ENCODE results near the gene BTNL8.

DNA sequence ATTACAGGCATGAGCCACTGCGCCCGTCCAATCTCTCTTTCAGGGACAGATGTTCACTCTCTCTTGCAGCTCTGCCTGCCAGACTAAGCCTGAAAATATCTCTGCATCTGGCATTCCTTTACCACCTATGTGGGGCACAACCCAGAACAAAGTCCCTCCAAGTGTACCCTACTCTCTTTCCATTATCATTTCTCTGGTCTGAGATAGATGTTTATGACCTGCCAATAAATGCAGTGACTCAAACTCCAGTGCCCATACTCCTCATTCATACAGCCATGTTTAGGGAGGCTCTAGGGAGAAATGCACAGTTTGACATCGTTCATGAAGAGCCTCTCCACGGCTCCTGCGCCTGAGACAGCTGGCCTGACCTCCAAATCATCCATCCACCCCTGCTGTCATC, 89.6 kb downstream of the BTNL8 start, which contains the start of gene BTNL3:
- TF ChIP-seq, protein P1, sequence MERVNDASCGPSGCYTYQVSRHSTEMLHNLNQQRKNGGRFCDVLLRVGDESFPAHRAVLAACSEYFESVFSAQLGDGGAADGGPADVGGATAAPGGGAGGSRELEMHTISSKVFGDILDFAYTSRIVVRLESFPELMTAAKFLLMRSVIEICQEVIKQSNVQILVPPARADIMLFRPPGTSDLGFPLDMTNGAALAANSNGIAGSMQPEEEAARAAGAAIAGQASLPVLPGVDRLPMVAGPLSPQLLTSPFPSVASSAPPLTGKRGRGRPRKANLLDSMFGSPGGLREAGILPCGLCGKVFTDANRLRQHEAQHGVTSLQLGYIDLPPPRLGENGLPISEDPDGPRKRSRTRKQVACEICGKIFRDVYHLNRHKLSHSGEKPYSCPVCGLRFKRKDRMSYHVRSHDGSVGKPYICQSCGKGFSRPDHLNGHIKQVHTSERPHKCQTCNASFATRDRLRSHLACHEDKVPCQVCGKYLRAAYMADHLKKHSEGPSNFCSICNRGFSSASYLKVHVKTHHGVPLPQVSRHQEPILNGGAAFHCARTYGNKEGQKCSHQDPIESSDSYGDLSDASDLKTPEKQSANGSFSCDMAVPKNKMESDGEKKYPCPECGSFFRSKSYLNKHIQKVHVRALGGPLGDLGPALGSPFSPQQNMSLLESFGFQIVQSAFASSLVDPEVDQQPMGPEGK (CRISPR knock-in tag; IDR thresholded peaks at IDR 0.05; ENCODE audit: borderline replicate concordance): no peak
- TF ChIP-seq OSR1 (CRISPR knock-in tag; IDR thresholded peaks at IDR 0.05) (no peak), ZFP30 (CRISPR knock-in tag; IDR thresholded peaks at IDR 0.05) (no peak), RARB (CRISPR knock-in tag; IDR thresholded peaks at IDR 0.05) (no peak), PPARA (CRISPR knock-in tag; IDR thresholded peaks at IDR 0.05; ENCODE audit: borderline replicate concordance) (no peak), ZNF8 (CRISPR knock-in tag; IDR thresholded peaks at IDR 0.05) (no peak), ZNF565 (CRISPR knock-in tag; conservative IDR thresholded peaks at IDR 0.05; ENCODE audit: low read depth) (no peak)
- TF ChIP-seq, protein P2, sequence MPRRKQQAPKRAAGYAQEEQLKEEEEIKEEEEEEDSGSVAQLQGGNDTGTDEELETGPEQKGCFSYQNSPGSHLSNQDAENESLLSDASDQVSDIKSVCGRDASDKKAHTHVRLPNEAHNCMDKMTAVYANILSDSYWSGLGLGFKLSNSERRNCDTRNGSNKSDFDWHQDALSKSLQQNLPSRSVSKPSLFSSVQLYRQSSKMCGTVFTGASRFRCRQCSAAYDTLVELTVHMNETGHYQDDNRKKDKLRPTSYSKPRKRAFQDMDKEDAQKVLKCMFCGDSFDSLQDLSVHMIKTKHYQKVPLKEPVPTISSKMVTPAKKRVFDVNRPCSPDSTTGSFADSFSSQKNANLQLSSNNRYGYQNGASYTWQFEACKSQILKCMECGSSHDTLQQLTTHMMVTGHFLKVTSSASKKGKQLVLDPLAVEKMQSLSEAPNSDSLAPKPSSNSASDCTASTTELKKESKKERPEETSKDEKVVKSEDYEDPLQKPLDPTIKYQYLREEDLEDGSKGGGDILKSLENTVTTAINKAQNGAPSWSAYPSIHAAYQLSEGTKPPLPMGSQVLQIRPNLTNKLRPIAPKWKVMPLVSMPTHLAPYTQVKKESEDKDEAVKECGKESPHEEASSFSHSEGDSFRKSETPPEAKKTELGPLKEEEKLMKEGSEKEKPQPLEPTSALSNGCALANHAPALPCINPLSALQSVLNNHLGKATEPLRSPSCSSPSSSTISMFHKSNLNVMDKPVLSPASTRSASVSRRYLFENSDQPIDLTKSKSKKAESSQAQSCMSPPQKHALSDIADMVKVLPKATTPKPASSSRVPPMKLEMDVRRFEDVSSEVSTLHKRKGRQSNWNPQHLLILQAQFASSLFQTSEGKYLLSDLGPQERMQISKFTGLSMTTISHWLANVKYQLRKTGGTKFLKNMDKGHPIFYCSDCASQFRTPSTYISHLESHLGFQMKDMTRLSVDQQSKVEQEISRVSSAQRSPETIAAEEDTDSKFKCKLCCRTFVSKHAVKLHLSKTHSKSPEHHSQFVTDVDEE (CRISPR knock-in tag; IDR thresholded peaks at IDR 0.05): no peak

Measured in SK-N-SH treated with all-trans-retinoic acid at 6 μM for 48 hours (cell line).